Tibial nerve (tissue), 4 donors: Measurements from ENCODE around the gene FAM184A. TPM values are rescaled to one million over a fixed set of nuclear protein-coding genes. Genes with fewer than 3 reads are reported as not detected.

Source experiments
- DNase-seq, 2 donors: peaks; one replicate each; pipeline ENCODE4 v3.0.0-alpha.2; 2019; ENCODE audit warnings: low spot score in 2 of 2
- H3K27ac ChIP-seq, 4 donors: fragments of 200-600 bp; sonication (generic) in 3 of 4; one replicate each; pipeline ENCODE4 v1.5.1; 2017 to 2019; ENCODE audit warnings: mild to moderate bottlenecking in 1 of 4
- H3K27me3 ChIP-seq, 2 donors: fragments of 200-600 bp; sonication (generic) in 1 of 2; one replicate each; pipeline versions ENCODE4 v1.5.1 to v1.6.0; 2017 to 2019
- H3K36me3 ChIP-seq, 3 donors: fragments of 200-600 bp; sonication (generic); one replicate each; pipeline ENCODE4 v1.5.1; 2018 to 2019
- H3K4me1 ChIP-seq, 4 donors: fragments of 200-600 bp; sonication (generic) in 3 of 4; one replicate each; pipeline ENCODE4 v1.5.1; 2017 to 2019
- H3K4me3 ChIP-seq, 4 donors: fragments of 200-600 bp; sonication (generic) in 3 of 4; one replicate each; pipeline ENCODE4 v1.5.1; 2017 to 2019; ENCODE audit warnings: mild to moderate bottlenecking in 1 of 4, moderate library complexity in 1 of 4
- H3K9me3 ChIP-seq, 4 donors: fragments of 200-600 bp; sonication (generic) in 3 of 4; one replicate each; pipeline ENCODE4 v1.5.1; 2017 to 2019
- EP300 ChIP-seq, 2 donors: sonication (generic); formaldehyde crosslinking; IDR thresholded peaks; one replicate each; pipeline ENCODE4 v1.6.1; 2017; ENCODE audit warnings: antibody characterized with exemption in 2 of 2, mild to moderate bottlenecking in 1 of 2
- POLR2A ChIP-seq, 2 donors: fragments of 450-650 bp; IDR thresholded peaks; one replicate each; pipeline ENCODE4 v1.6.1; 2017; ENCODE audit warnings: antibody characterized with exemption in 2 of 2, mild to moderate bottlenecking in 2 of 2, moderate library complexity in 2 of 2
- WGBS, 2 donors: methylation state at CpG; one replicate each; pipeline ENCODE4 v1.1.5; 2018; 5-methylcytosine and 5-hydroxymethylcytosine counted together
- total RNA-seq, 4 donors: library from RNA; depleted of rRNA; stranded (reverse); fragments of >200 nt; gene quantifications; one replicate each; pipeline ENCODE4 v1.1.0, GENCODE V29; 2016
- TF ChIP-seq, protein P1 (sequence below), 5 experiments: fragments of 200-600 bp in 3 of 5; fragments of 450-650 bp in 2 of 5; sonication (generic) in 3 of 5; IDR thresholded peaks; one replicate each; pipeline ENCODE4 v1.5.1; 2016 to 2019; ENCODE audit warnings: antibody characterized with exemption in 5 of 5, mild to moderate bottlenecking in 3 of 5, moderate library complexity in 2 of 5

Gene FAM184A
- total RNA-seq, 4 donors from 2014 or later, result 3.6 to 11.2 (median 8.3) TPM

DNA sequence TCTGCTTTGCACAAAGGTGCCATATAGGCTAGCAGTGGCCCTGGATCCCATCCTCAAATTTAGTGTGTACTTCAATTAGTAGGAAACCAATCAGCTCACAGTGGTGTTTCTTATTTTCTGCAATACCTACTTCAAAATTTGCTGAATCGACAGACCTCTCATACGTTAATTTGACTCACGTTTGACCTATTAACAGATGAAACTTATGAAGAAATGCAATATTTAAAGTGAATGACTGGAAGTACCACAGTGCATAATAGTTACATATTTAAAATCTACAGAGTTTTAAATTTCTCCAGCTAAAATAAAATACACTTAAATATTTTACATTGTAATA is 95.9 kb downstream of the FAM184A start:
- no peak for TF ChIP-seq EP300 (IDR thresholded peaks at IDR 0.05)
- TF ChIP-seq, protein P1, sequence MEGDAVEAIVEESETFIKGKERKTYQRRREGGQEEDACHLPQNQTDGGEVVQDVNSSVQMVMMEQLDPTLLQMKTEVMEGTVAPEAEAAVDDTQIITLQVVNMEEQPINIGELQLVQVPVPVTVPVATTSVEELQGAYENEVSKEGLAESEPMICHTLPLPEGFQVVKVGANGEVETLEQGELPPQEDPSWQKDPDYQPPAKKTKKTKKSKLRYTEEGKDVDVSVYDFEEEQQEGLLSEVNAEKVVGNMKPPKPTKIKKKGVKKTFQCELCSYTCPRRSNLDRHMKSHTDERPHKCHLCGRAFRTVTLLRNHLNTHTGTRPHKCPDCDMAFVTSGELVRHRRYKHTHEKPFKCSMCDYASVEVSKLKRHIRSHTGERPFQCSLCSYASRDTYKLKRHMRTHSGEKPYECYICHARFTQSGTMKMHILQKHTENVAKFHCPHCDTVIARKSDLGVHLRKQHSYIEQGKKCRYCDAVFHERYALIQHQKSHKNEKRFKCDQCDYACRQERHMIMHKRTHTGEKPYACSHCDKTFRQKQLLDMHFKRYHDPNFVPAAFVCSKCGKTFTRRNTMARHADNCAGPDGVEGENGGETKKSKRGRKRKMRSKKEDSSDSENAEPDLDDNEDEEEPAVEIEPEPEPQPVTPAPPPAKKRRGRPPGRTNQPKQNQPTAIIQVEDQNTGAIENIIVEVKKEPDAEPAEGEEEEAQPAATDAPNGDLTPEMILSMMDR (IDR thresholded peaks at IDR 0.05), result no peak
- TF ChIP-seq POLR2A (IDR thresholded peaks at IDR 0.05), result no peak
- H3K27ac ChIP-seq, result no peak overlapping the region
- 87 to 88% methylated on average over 3 of the region's 3 CpGs for WGBS, 2 donors
- no peaks in the 10 kb centered on the region for H3K27me3 ChIP-seq
- H3K9me3 ChIP-seq, result no peaks in the 10 kb centered on the region
- no peak for DNase-seq
- no peak overlapping the region for H3K4me3 ChIP-seq
- H3K36me3 ChIP-seq, result peaks cover 0 to 8% (median 0%) of the 10 kb centered on the region in 3 donors
- no peaks in the 10 kb centered on the region for H3K4me1 ChIP-seq

DNA sequence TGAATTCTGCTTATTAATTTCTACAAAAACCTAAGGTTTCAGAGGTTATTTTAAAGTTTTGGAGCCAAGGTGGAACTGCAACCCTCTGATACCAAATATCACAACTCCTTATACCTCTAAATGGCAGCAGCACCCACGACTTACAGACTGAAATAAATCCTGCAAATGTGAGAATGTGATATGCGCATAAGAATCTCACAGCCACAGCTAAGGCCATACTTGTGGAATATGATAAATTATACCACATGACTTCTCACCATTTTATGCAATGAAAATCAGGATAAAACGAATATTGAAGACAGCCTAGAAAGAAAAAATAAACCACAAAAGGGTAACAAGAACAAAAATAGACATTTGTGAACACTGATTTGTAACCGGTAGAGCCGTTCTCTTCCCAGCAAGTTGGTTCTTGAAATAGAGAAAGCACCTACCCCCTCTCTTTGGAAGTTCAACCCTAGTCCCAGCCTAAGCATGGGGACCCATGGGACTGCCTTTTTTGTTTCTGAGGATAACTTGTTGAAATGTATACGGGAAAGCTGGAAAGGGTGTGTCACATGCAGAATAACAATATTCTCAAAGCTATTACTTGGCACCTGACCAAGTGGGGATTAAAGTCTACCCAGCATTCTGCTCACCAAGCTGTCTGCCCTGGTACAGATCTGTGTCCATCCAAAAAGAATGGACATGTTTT is 96.4 kb downstream of the FAM184A start:
- H3K36me3 ChIP-seq, result peaks cover 0 to 8% (median 0%) of the 10 kb centered on the region in 3 donors
- TF ChIP-seq, protein P1 (IDR thresholded peaks at IDR 0.05), result no peak
- TF ChIP-seq POLR2A (IDR thresholded peaks at IDR 0.05) (no peak), EP300 (IDR thresholded peaks at IDR 0.05) (no peak)
- no peaks in the 10 kb centered on the region for H3K9me3 ChIP-seq
- DNase-seq, result no peak
- no peak overlapping the region for H3K27ac ChIP-seq
- H3K4me1 ChIP-seq, result no peaks in the 10 kb centered on the region
- 62 to 87% methylated on average over 6 of the region's 6 CpGs for WGBS, 2 donors
- no peak overlapping the region for H3K4me3 ChIP-seq
- H3K27me3 ChIP-seq, result no peaks in the 10 kb centered on the region

DNA sequence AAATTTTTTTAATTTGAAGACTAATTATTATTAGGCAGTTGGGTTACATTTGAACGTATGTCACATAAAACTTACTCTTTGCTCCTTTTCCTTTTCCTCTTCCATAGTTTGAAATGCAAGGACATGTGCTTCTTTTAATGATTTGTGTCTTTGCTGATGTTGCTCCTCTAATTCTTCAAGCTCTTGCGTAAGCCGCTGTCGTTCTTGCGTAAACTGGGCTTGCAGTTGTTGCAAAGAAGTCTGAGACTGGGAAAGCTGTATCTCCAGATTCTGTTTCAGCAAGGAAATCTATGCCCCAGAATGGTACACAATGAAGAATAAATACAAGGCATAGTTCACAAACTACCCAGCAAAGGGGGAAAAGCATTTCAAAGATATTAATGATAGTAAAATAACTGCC is 98.4 kb downstream of the FAM184A start:
- no peak for TF ChIP-seq POLR2A (IDR thresholded peaks at IDR 0.05)
- no peak for TF ChIP-seq EP300 (IDR thresholded peaks at IDR 0.05)
- TF ChIP-seq, protein P1 (IDR thresholded peaks at IDR 0.05), result no peak
- Histone ChIP-seq H3K4me3 (no peak overlapping the region), H3K27me3 (no peaks in the 10 kb centered on the region), H3K36me3 (peaks cover 0 to 8% (median 0%) of the 10 kb centered on the region in 3 donors), H3K27ac (no peak overlapping the region), H3K4me1 (no peaks in the 10 kb centered on the region), H3K9me3 (no peaks in the 10 kb centered on the region)
- peak; percentile 25 to 67 for DNase-seq
- WGBS, 2 donors, result 81 to 83% methylated on average over 5 of the region's 5 CpGs

DNA sequence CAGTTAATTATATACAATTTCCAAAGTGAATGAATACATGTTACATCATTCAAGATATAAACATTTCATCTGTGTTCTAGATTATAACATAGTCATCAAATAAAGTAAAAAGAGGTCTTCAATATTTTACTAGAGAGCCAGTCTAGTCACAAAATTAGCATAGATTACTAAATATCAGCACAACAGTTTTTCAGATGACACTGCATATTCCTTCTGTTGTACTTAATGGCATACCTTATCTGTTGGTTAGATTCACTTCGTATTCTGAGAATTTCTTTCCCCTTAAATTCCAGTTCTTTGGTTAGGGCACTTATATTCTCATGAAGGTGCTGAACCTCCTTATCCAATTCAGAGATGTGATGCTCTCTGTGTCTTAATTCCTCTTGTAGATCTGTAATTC is 103.7 kb downstream of the FAM184A start:
- no peaks in the 10 kb centered on the region for H3K9me3 ChIP-seq
- no peaks in the 10 kb centered on the region for H3K4me1 ChIP-seq
- DNase-seq, result no peak
- TF ChIP-seq, protein P1 (IDR thresholded peaks at IDR 0.05), result no peak
- TF ChIP-seq POLR2A (IDR thresholded peaks at IDR 0.05), result no peak
- no peak for TF ChIP-seq EP300 (IDR thresholded peaks at IDR 0.05)
- no peak overlapping the region for H3K4me3 ChIP-seq
- peaks cover 0 to 8% (median 0%) of the 10 kb centered on the region in 3 donors for H3K36me3 ChIP-seq
- no peak overlapping the region for H3K27ac ChIP-seq
- no peaks in the 10 kb centered on the region for H3K27me3 ChIP-seq
- 83 to 86% methylated on average over 1 of the region's 1 CpG for whole genome bisulfite sequencing, 2 donors

DNA sequence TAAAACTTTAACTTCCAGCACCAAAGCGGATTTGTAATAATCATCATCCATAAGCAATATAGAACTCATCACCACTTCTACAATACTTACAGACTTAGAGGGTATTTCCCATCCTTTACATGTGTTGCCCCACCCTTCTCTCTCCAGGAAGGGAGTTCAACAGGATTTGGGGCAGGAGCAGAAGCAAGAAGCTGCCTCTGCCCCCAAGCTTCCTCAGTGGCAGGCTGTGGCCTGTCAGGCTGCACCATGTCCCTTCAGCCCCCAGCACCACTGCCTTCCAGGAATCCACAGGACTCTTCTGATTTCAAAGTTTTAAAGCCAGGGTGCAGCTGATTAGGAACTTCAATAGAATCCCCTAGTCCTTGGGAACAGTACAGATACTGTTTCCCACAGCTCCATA is 106.8 kb downstream of the FAM184A start:
- TF ChIP-seq EP300 (IDR thresholded peaks at IDR 0.05) (no peak), POLR2A (IDR thresholded peaks at IDR 0.05) (no peak)
- TF ChIP-seq, protein P1 (IDR thresholded peaks at IDR 0.05), result no peak
- no peaks in the 10 kb centered on the region for H3K9me3 ChIP-seq
- H3K4me3 ChIP-seq, result no peak overlapping the region
- no peak for DNase-seq
- H3K27ac ChIP-seq, result no peak overlapping the region
- H3K4me1 ChIP-seq, result peaks cover 0 to 3% (median 0%) of the 10 kb centered on the region in 4 donors
- H3K36me3 ChIP-seq, result no peaks in the 10 kb centered on the region
- WGBS, 2 donors, result 98% methylated on average over 1 of the region's 1 CpG
- H3K27me3 ChIP-seq, result no peaks in the 10 kb centered on the region
